NK-92 treated with Interleukin-12 subunit alpha and Interleukin-12 subunit beta, amount 100 ng/mL, for 24 hours (cell line): ENCODE data around the gene SERINC5.

Source experiments
- DNase-seq: peaks from one replicate; lab custom pipeline; 2025; lab: John Stamatoyannopoulos, UW

SERINC5 gene

GRCh38 chr5:80067016-80067415 lies 188.8 kb downstream of the SERINC5 start:
- no peak for DNase-seq

DNA sequence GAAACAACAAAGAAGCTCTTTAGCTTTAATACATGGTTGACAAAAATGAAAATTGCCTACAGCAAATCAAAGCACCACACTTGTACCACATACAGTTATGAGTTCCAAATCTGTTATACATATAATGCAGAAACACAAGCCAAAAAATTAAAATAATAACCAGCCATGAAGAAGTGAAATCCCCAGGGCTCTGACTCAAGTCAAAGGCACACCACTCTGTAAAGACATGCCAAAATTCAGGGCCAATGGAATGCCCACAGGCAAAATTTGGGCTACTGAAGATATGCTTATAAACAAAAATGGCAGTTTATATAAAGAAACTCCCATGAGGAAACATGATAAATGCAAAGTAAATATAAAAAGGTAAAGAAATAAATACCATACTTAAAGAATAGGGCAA lies 191.7 kb downstream of the SERINC5 start:
- DNase-seq = no peak
